ENCODE results near the gene CCL20.
A peak's percentile ranks its signal among the peaks of the same experiment; 100 is the strongest.

Gene CCL20

DNA sequence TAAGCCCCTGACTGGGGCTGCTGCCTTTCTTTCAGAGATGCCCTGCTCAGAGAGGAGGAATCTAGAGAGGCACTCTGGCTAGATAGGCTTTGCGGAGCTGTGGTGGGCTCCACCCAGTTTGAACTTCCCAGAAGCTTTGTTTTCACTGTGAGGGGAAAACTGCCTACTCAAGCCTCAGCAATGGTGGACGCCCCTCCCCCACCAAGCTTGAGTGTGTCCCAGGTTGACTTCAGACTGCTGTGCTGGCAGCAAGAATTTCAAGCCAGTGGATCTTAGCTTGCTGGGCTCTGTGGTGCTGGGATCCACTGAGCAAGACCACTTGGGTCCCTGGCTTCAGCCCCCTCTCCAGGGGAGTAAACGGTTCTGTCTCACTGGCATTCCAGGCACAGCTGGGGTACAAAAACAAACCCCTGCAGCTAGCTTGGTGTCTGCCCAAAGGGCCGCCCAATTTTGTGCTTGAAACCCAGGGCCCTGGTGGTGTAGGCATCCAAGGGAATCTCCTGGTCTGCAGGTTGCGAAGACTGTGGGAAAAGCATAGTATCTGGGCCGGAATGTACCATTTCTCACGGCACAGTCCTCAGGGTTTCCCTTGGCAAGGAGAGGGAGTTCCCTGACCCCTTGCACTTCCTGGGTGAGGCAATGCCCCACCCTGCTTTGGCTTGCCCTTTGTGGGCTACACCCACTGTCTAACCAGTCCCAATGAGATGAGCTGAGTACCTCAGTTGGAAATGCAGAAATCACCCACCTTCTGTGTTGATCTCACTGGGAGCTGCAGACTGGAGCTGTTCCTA is 25.9 kb downstream of the CCL20 start:
- DNase-seq: peak; percentile 67

DNA sequence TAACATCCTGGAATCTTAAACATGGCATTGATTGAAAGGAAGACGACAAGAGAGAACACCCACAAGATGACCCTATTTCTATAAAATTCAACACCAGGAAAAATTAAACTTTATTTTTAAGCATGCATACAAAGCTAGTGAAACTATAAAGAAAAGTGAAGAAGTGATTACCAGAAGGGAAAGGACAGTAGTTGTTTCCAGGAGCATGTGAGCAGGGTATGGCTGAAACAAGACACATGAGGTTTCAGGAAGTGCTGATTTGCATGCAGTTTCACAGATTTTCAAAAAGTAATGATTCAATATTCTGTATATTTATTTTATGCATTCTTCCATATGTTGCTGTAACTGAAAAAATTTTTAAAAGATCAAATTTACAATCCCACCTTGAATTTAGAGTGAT is 33.2 kb downstream of the CCL20 start:
- DNase-seq: no peak

DNA sequence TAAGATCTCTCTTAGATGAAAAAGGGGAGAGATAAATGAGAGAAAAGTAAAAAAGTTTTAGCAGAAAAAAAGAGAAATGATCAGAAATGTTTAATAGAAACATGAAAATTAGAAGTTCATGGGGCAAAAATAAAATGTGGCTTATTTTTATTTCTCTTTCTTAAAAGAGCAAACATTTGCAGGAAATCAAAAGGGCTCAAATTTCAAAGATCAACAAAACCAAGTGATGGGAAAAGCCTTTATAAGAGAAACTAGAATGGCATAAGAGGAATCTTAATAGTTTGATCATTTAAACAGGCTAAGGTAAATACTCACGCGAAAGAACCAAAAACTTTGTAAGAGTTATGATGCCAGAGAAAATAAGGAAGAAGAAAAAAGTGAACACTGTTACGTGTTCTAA is 34.5 kb downstream of the CCL20 start:
- DNase-seq: no peak

DNA sequence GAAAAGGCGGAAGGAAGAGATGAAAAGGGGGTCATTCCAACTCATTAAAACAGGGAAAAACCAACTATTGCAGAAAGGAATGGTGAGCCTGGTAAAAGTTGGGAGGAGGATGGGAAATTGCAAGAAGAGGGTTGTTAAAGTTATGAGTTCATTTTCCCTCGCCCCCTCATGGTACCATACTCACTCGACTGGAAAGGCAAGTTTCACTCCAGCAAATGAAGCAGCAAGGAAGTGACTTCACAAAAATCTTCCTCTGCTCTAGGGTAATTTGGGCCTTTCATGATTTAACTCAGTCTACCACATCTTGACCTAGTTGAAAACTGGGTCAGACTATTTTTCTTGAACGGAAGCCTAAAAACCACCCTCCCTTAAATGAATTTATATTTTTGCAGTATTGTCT is 34.9 kb downstream of the CCL20 start:
- no peak for DNase-seq

DNA sequence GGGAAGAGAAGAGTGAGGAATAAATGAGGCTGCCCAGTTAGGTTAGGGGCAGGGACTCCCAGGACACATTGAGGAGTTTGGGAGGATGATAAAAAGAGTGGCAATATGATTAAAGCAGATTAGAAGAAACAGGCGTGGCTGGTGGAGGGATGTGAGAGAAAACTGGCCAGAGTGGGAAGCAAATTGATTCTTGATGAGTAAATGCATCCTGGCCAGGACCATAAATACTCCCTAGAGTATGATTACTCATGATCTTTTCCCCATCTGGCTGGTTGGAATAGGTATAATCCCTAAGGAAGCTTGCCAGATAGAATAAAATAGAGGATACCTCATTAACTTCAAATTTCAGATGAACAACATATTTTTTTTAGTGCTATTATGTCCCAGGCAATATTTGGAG is 36.3 kb downstream of the CCL20 start:
- peak; percentile 71 for DNase-seq

DNA sequence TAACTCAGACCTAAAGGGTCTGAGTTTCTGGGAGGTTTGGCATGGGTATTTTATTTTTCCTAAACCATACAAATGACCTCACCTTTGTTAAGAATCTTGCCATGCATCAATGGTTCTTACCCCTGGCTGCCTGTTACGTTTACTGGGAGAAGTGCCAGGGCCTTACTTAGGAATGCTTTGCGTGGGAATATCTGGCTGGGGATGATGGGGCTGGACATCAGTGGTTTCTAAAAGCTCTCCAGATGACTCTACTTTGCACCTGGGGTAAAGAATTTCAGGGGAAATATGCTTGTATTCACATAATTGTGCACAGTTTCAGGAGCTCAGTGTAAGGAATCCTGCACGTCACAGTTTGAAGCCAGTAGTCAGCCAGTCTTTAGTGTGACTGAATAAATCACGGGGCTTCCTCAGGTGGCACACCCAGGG is 39.6 kb downstream of the CCL20 start:
- peak; percentile 86 for DNase-seq

DNA sequence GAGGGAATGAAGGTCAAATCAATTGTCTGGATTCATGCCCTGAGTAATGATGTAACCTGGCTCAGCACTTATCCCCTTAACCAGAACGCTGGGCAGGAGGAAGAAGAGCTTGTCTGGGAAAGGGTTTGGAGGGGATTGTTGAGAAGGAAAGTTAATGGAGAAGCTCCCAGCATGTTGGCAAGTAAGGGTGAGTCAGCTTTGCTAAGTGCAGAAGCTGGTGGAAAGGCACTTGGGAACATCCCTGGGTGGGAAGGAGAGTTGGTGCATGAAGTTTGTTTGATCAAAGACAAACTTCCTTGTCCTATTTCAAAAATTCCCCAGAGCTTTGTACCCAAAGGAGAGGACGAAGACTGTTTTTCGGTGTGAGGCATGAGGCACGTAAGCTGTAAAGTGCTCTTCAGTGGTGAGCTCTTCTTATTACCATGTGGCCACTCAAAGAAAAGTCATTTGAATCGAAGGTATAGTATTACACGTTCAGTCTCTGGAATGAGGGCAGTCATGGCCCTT is 40.2 kb downstream of the CCL20 start:
- no peak for DNase-seq

DNA sequence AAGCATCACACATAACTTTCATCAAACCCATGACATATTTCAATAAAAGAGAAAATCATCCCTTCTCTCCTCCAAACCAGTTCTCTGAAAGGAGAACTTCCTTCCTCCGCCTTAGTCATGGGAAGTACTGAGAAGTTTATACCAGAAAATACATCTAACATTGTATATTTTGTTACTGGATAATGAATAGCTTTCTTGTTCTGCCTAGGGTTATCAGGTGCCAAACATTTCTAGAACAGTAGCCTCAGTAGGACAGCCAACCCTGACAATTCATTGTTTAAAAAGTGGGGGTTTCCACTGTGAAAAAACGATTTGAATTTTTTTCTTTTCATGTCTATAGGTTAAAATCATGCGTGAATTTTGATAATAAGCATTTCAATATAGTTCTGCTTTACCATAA is 41.8 kb downstream of the CCL20 start:
- DNase-seq: no peak

DNA sequence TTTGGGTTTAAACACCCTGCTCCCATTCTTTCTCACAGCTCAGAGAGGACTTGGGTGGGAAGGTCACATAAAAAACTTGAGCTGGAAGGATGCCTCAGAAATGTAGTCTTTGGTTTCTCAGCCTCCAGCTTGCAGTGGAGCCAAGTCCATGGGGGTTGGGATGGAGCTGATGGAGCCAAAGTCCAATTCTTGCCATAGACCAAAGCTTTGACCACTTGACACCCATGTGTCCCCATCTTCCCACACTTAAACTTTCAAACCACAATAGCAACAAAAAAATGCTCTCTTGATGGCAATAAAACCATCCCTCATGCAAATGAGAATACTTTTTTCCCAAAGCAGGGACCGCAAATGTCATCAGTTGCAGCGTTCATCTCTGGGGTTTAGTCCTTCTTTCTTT is 43.1 kb downstream of the CCL20 start:
- no peak for DNase-seq

DNA sequence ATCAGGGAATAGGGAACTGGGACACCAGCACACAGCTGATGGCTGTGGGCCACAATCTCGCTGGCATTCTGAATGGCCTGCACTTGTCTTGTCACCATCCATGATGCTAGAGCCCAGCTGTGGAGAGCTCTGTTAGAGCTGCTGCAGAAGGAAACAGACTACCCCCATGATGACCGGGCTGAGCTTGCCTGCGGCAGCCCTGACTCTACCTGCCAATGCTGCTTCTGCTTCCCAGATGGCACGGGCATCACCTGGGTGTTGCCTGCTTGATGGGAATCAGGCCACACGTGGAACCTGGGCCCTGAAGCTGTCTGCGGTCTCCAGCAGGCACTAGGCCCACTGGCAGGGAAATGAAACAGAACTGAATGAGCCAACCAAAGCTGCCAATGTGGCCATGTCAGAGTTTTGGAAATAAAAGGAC is 46.6 kb downstream of the CCL20 start:
- no peak for DNase-seq

DNA sequence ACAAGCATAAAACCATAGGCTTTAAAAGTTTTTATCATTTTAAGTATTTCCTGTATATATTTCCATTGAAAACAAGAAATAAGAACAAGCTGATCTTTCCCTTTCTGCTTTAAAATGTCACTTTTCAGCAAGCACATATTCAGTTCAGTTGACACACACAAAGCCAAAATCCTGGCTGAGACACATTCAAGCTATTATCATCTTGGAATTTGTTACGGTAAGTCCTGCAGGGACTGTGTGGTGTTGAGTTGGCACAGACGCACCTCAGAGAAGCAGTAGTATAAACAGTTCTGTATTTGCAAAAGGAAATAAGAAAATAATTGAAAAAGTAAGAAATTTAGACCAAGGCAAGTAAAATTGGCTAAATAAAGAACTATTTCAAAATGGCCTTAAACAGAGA is 47.4 kb downstream of the CCL20 start:
- no peak for DNase-seq

DNA sequence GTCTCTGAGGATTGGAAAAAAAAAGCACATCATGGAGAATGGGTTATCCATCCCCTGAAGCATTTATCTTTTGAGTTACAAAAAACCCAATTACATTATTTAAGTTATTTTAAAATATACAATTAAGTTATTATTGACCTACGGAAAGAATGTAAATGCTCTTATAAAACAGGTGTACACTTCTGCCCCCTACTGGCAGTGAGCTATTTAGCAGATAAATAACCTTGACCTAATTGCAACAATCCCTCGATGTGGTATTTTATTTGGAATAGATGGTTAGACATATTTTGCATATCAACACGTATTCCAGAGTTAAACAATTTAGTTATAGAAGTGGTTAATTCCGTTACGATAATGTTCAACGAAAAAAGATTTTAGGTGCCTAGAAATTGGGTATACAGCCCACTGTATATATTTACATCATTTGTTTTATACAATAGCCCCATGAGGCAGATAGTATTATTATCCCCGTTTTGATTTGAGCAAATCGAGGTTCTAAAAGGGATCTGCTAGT is 48.6 kb downstream of the CCL20 start:
- no peak for DNase-seq

DNA sequence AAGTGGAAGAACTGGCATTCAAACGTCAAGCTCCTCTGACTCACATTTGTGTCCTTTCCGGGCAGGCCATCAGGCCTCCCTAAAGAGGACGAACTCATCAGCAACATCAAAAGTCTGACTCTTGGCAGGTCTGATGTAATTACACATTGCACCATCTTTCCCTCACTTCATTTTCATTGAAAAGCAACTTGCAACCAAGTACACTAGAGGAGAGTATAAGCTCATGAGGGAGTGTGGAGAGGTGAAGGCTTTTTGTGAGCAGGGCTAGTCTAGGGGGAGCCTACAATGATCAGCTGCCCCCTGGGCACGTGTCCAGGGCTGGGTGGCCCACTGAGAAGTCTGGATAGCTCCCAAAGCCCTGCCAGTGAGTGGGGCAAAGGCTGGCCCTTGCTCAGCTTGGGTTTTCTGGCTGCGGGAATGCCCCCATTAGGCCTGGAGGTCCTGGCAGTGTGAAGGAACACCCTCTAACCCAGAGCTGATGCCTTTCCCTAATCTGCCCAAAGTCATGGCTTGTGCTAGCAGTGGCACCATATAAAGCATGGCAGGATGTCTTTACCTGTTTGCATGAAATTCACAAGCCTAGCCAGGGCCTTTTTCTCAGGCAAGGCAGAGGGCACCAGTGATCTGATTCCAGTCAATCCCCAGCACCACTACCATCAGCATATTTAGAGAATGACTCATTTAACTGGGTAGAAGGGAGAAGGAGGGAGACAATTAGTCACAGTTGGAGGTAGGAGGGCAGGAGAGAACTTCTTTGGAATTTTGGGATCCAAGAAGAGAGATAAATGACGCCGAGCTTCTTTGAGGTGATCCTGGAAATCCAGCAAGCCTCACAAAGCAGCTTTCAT is 49.3 kb downstream of the CCL20 start:
- peak; percentile 98 for DNase-seq

DNA sequence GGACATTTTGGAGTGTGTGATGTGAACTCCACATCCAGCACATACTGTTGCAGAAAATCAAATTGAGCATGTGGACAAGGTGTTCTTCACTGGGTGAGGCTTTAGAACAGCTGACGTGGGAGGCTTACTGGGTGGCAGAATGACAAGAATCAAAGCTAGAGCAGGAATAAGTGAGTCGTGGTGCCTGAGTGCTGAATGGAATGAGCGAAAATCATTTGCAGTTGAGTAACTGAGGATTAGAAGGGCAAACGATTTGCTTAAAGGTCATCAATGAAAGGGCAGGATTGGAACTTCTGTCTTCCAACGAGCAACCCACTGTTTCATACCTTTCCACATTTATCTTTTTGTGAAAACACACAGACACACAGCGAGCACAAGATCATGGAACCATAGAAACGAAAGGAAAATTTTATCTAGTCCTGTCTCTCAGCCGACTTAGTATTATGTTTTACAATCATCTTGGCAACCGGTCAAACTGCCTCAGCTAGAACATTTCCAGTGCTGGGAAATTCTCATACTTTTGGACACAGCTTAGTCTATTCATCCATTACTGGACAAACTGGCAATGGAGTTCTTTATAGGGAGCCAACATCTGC is 50.6 kb downstream of the CCL20 start:
- DNase-seq: peak; percentile 61

DNA sequence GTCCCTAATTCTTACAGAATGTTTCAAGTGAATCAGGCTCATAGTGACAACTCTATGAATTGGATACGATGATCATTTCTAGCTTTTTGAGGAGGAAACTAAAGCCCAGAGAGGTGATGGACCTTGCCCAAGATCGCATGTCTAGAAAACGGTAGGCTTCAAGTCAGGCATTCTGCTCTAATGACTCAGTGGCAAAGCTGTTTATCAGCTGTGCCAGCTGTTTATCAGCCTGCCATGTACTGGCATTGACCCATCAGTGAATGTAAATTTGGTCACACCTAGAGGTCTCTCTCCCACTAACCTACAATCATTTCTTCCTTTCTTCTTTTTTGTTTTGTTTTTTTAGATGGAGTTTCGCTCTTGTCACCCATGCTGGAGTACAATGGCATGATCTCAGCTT is 51.6 kb downstream of the CCL20 start:
- peak; percentile 70 for DNase-seq

Measured in NCI-H226 (cell line).